HL-60/S4 treated with retinoic acid at 250 ng/mL for 4 days and 3 days (cell line): Measurements from ENCODE around the gene CKS1B.

Source experiments
- in situ Hi-C: fragments of 300-500 bp; cut with MboI; formaldehyde crosslinking; loops from 2 replicates; pipeline ENCODE4 v1.7.0; 2022; ENCODE audit warnings: low sequenced_read_pairs

The CKS1B gene

GRCh38 chr1:154974102-154974807 lies at the start of gene CKS1B:
TSS of gene CKS1B (plus strand) at chr1:154974681. CDS start at chr1:154974746, 65 bp downstream.
- in situ Hi-C loops = no loop called here

GRCh38 chr1:154925335-154926170 lies 48.9 kb upstream of the CKS1B start:
- in situ Hi-C loops = no loop called here

GRCh38 chr1:154926201-154926600 lies 48.3 kb upstream of the CKS1B start:
- in situ Hi-C loops = no loop called here

GRCh38 chr1:154931940-154932487 lies 42.5 kb upstream of the CKS1B start:
- in situ Hi-C loops = no loop called here

GRCh38 chr1:154934358-154934948 lies 40.0 kb upstream of the CKS1B start:
- in situ Hi-C loops = no loop called here

GRCh38 chr1:154935749-154936554 lies 38.5 kb upstream of the CKS1B start:
- in situ Hi-C loops = no loop called here

- in situ Hi-C loops = no loop called here
Observed at GRCh38 chr1:154936555-154937084, 37.9 kb upstream of the CKS1B start, which contains the start of gene PMVK. TSS of gene PMVK (minus strand) at chr1:154936719. CDS start at chr1:154936685, 34 bp downstream.

- in situ Hi-C loops = no loop called here
Observed at GRCh38 chr1:154937085-154937987, 37.1 kb upstream of the CKS1B start.

GRCh38 chr1:154937988-154938386 lies 36.5 kb upstream of the CKS1B start:
- in situ Hi-C loops = no loop called here

GRCh38 chr1:154938604-154939399 lies 35.7 kb upstream of the CKS1B start:
- in situ Hi-C loops = no loop called here

GRCh38 chr1:154940213-154940560 lies 34.3 kb upstream of the CKS1B start:
- in situ Hi-C loops = no loop called here

GRCh38 chr1:154940651-154941194 lies 33.8 kb upstream of the CKS1B start:
- in situ Hi-C loops = no loop called here

GRCh38 chr1:154941333-154942013 lies 33.0 kb upstream of the CKS1B start:
- in situ Hi-C loops = no loop called here

GRCh38 chr1:154943649-154944400 lies 30.7 kb upstream of the CKS1B start:
- in situ Hi-C loops = no loop called here

- in situ Hi-C loops = no loop called here
Observed at GRCh38 chr1:154944401-154945159, 29.9 kb upstream of the CKS1B start.
